GM18505 (cell line): Measurements from ENCODE around the gene PKNOX2.
A peak's percentile ranks its signal among the peaks of the same experiment; 100 is the strongest.

ENCODE experiments used
- ATAC-seq: cut with Tn5 transposase; IDR thresholded peaks from one replicate; pipeline ENCODE4 v1.9.1; 2021; ENCODE audit not compliant: unreplicated experiment
- POLR2A ChIP-seq: IDR thresholded peaks from 4 replicates; pipeline ENCODE4 v1.6.1; 2011; ENCODE audit warnings: borderline replicate concordance; ENCODE audit not compliant: insufficient read depth, insufficient read length; ENCODE audit errors: extremely low read depth

The PKNOX2 gene

DNA sequence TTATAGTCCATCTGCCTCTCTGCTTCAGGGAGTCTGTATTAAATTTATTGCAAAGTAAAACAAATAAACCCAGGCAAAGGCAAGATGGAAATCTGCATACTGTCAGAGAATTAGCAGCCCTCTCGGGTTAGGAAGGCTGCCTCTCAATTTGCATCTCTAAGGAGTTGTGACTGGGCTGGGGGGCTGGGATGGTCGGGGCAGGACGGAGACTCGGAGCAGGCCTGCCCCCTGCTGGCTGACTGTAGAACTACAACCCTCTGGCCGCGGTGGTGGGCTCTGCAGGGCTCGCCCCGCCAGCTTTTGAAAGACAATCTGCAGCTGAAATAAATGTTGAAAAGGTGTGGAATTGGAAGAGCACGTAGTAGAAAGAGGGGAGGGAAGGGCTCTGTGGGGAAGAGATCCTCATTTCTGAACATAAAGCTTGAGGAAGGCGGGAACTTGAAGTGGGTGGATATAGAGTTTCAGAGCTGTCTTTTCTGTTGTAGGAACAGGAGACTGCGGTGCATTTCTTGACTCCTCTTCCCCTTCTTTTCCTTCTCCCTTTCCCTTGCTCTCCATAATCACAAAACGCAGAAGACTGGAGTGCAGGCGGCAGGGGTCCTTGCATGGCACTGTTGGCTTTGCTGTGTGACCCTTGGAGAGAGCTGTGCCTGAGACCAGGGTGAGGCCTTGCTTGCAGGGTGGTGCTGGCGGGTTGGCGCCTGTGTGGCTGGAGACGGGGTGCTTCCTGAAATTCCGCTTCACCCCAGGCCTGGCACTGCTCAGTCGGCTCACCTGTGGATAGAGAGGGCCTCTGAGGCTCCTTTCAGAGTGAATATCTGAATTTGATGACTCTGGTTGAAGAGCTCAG lies 22.6 kb upstream of the PKNOX2 start:
- peak; percentile 86 for ATAC-seq
- TF ChIP-seq POLR2A: no peak

- no peak for ATAC-seq
- no peak for TF ChIP-seq POLR2A
These were observed 18.3 kb upstream of the PKNOX2 start for GRCh38 chr11:125146232-125146631.

DNA sequence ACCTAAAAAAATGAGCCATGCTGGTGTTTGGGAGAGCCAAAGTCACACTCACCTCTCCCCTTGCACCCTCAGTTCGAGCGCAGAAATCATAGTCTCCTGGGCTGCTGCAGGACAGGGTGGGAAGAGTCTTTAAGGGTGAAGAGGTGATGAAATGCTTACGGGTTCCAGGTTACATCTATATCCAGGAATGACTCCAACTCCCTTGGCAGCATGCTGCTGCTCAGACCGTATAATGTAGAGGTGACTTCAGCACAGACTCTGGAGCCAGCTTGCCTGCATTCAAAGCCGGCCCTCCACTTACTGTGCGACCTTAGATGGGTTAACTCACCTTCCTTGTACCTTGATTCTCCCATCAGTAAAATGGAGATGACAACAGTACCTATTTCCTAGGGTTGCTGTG lies 17.3 kb upstream of the PKNOX2 start:
- TF ChIP-seq POLR2A: no peak
- ATAC-seq: no peak

DNA sequence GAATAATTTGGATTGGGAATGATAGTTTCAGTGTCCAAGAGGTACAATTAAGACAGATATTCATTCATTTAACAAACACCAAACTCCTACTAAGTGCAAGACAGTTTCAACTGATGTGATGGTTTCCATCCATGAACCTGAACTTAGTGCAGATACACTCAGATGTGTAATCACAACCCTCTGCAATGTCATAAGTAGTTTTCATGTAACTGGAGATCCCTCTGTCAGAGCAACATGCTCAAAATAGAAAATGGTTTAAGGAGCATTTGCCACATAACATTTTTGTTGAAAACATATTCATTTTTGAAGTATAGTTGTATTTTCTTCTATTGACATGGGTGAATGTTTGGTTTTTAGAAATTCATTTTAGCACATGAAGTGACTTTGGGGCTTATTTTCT lies 16.5 kb upstream of the PKNOX2 start:
- ATAC-seq: no peak
- no peak for TF ChIP-seq POLR2A

DNA sequence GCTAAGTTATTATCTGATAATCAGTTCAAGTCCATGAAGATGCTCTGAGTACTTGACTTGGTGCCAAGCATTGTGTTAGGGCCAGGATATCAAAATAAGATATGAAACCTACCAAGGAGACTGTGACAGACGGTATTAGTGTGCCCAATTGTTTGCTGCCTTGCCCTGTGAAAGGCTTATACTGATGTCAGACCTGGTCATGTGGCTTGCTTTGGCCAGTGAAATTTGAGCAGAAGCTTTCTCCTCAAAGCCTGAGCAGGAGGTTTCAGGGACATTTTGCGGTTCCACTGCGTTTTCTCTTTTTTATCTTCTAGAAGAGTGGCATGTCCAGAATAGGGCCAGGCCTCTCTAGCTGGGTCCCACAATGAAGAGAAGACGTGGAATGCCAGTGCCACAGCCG lies 15.8 kb upstream of the PKNOX2 start:
- ATAC-seq: no peak
- no peak for TF ChIP-seq POLR2A

DNA sequence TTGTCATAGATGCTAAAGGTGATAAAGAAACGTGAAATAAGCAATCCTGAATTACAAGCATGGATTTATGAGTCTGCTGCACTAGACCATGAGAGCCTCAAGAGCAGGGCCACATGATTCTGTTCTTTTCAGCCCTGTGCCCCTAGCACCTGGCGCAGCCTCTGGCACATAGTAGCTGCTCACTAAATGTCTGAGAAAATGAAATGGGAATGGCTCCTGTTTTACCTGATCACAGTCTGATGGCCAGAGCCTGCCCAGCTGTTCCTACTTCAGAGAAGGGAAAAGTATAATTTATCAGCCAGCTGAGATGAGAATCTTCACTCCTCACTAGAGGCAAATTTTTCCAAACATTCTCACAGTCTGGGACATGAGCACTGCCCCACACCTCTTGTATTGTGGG lies 10.7 kb upstream of the PKNOX2 start:
- ATAC-seq: no peak
- no peak for TF ChIP-seq POLR2A

GRCh38 chr11:125154378-125155099 lies 10.0 kb upstream of the PKNOX2 start:
- no peak for ATAC-seq
- no peak for TF ChIP-seq POLR2A

DNA sequence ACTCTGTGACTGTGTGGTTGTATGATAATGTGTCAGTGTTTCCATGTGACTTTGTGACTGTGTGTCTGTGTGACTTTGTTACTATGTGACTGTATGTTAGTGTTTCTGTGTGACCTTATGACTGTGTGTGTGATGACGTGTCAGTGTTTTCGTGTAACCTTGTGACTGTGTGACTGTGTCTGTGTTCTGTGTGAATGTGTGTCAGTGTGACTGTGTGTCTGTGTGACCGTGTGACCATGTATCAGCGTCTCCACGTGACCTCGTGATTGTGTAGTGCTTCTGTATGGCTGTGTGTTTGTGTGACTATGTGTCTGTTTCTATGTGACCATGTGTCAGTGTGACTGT lies 9.5 kb upstream of the PKNOX2 start:
- no peak for TF ChIP-seq POLR2A
- no peak for ATAC-seq

DNA sequence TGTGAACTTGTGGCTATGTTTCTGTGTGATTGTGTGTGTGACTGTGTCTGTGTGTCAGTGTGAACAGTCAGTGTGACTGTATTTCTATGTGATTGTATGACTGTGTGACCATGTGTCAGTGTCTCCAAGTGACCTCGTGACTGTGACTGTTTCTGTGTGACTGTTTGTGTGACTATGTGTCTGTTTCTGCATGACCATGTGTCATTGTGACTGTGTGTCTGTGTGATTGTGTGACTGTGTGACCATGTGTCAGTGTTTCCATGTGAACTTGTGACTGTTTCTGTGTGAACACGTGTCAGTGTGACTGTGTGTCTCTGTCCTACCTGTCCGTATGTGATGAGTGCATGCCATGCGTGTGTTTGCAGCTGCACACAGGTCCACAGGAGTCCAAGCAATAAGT lies 8.8 kb upstream of the PKNOX2 start:
- no peak for TF ChIP-seq POLR2A
- no peak for ATAC-seq

- ATAC-seq: no peak
- no peak for TF ChIP-seq POLR2A
These were observed 8.0 kb upstream of the PKNOX2 start for GRCh38 chr11:125156346-125157117.

- ATAC-seq: no peak
- no peak for TF ChIP-seq POLR2A
These were observed 7.3 kb upstream of the PKNOX2 start for GRCh38 chr11:125157118-125157733.

- TF ChIP-seq POLR2A: no peak
- ATAC-seq: no peak
These were observed 6.4 kb upstream of the PKNOX2 start for GRCh38 chr11:125157953-125158680.

DNA sequence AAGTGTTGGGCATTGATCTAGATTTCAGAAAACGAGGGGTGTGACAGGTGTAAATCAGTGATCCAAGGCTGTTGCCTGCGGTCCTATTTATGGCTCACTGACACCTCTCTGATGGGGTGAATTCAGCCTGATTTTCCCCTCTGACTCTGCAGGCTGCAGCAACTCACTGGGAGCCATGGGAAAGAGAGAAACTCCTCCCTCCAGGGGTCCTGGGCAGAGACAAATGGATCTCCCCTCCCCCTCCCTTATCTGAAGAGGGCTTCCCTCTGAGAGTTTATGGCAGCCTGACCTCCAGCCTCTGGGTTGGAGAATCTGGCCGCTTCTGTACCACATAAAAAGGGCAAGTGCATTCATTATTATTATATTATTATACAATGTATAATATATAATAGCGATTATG lies 1.8 kb upstream of the PKNOX2 start:
- TF ChIP-seq POLR2A: no peak
- no peak for ATAC-seq

DNA sequence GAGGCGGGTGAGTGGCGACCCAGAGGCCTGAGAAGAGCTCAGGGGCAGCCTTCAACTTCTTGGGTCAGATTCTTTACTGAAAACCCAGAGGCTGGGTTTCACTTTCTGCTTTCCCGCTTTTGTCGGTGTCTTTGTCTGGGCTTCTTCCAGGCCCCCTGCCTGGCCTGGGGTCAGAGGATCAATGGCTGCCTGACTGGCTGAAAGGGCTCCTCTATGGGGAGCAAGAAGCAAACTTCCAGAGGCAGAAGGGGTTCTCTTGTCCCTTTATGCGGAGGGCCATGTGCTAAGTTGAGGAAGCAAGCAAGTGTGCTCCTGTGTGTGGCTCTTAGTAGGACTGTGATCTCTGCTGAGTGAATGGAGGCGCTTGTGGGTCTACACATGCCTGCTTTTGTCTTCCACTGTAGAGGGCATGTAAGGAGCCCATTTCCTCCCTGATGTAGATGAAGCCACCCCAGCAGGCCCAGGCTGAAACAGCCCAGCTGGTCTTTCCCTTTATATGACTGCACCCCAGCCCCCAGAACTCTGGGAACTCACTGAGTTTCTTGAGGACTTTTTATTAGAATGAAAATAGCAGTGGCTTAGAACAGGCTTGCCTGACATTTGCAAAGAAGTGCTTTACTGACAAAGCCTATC lies 1.0 kb upstream of the PKNOX2 start:
- no peak for TF ChIP-seq POLR2A
- no peak for ATAC-seq
